ENCODE results near the gene SCAND1.
A peak's percentile ranks its signal among the peaks of the same experiment; 100 is the strongest.
"Not testable (repeated sequence)": the region's sequence is repeated elsewhere in the genome, so short reads cannot be mapped to it uniquely, and the experiment has no call there.

SCAND1 gene

GRCh38 chr20:35956616-35957015, 2.3 kb upstream of the SCAND1 start:
- no peak for DNase-seq

- no peak for DNase-seq
Observed at GRCh38 chr20:35954907-35955251, 577 bp upstream of the SCAND1 start.

- DNase-seq = peak in 1 of 2 donors; percentile 48
Observed at GRCh38 chr20:35953387-35954199, 709 bp downstream of the SCAND1 start.

- peak in 1 of 2 donors; percentile 16 for DNase-seq
Observed at GRCh38 chr20:35952480-35953386, 1.6 kb downstream of the SCAND1 start.

- DNase-seq = not testable (repeated sequence)
Observed at GRCh38 chr20:35952080-35952479, 2.2 kb downstream of the SCAND1 start.

- DNase-seq = no peak
Observed at GRCh38 chr20:35950093-35950492, 4.2 kb downstream of the SCAND1 start.

GRCh38 chr20:35947907-35948306, 6.4 kb downstream of the SCAND1 start:
- DNase-seq = no peak

GRCh38 chr20:35947489-35947888, 6.8 kb downstream of the SCAND1 start:
- DNase-seq = no peak

- DNase-seq = no peak
Observed at GRCh38 chr20:35942243-35942642, 12.1 kb downstream of the SCAND1 start.

GRCh38 chr20:35941620-35942019, 12.7 kb downstream of the SCAND1 start:
- no peak for DNase-seq

- DNase-seq = no peak
Observed at GRCh38 chr20:35939264-35939663, 15.0 kb downstream of the SCAND1 start.

- no peak for DNase-seq
Observed at GRCh38 chr20:35934050-35934449, 20.3 kb downstream of the SCAND1 start.

GRCh38 chr20:35929301-35929700, 25.0 kb downstream of the SCAND1 start:
- DNase-seq = no peak

- DNase-seq = no peak
Observed at GRCh38 chr20:35920523-35920922, 33.8 kb downstream of the SCAND1 start.

GRCh38 chr20:35918021-35918420, 36.3 kb downstream of the SCAND1 start:
- DNase-seq = no peak

GRCh38 chr20:35917077-35917476, 37.2 kb downstream of the SCAND1 start:
- no peak for DNase-seq

- no peak for DNase-seq
Observed at GRCh38 chr20:35912881-35913280, 41.4 kb downstream of the SCAND1 start.

- DNase-seq = no peak
Observed at GRCh38 chr20:35910254-35910653, 44.0 kb downstream of the SCAND1 start.

- no peak for DNase-seq
Observed at GRCh38 chr20:35909796-35910195, 44.5 kb downstream of the SCAND1 start.

GRCh38 chr20:35909176-35909575, 45.1 kb downstream of the SCAND1 start:
- no peak for DNase-seq

- no peak for DNase-seq
Observed at GRCh38 chr20:35908007-35908406, 46.3 kb downstream of the SCAND1 start.

- DNase-seq = no peak
Observed at GRCh38 chr20:35907017-35907701, 47.1 kb downstream of the SCAND1 start.

- DNase-seq = no peak
Observed at GRCh38 chr20:35904982-35905663, 49.2 kb downstream of the SCAND1 start.
